GM23248 (cell line): ENCODE measurements around the gene SRC. TPM values are rescaled to one million over a fixed set of nuclear protein-coding genes. Genes with fewer than 3 reads are reported as not detected.

Source experiments
- DNase-seq: peaks from one replicate; pipeline ENCODE4 v3.0.0-alpha.2; 2015
- H2AFZ ChIP-seq: fragments of 200-600 bp; sonication (generic); 2 replicates; pipeline ENCODE4 v1.6.1; 2016; ENCODE audit warnings: antibody characterized with exemption
- H3F3A ChIP-seq: fragments of 200-600 bp; sonication (generic); 2 replicates; pipeline ENCODE4 v1.6.1; 2016; ENCODE audit warnings: mild to moderate bottlenecking, antibody characterized with exemption, mixed run types; ENCODE audit not compliant: insufficient read depth
- H3K27ac ChIP-seq: fragments of 200-600 bp; sonication (generic); 2 replicates; pipeline ENCODE4 v1.5.1; 2016; ENCODE audit warnings: mild to moderate bottlenecking
- H3K27me3 ChIP-seq: fragments of 200-600 bp; sonication (generic); replicated peaks from 2 replicates; pipeline ENCODE4 v1.6.1; 2016; ENCODE audit warnings: mild to moderate bottlenecking; ENCODE audit not compliant: insufficient read depth
- H3K36me3 ChIP-seq: fragments of 200-600 bp; sonication (generic); 2 replicates; pipeline ENCODE4 v1.6.1; 2016; ENCODE audit warnings: low read depth, mild to moderate bottlenecking
- H3K4me1 ChIP-seq: fragments of 200-600 bp; sonication (generic); 2 replicates; pipeline ENCODE4 v1.6.1; 2016; ENCODE audit warnings: mild to moderate bottlenecking; ENCODE audit not compliant: insufficient read depth
- H3K4me2 ChIP-seq: fragments of 200-600 bp; sonication (generic); one replicate; pipeline ENCODE4 v1.6.1; 2016; ENCODE audit warnings: mild to moderate bottlenecking; ENCODE audit not compliant: unreplicated experiment
- H3K4me3 ChIP-seq: fragments of 200-600 bp; sonication (generic); 2 replicates; pipeline ENCODE4 v1.5.1; 2016; ENCODE audit warnings: mild to moderate bottlenecking
- H3K79me2 ChIP-seq: fragments of 200-600 bp; sonication (generic); 2 replicates; pipeline ENCODE4 v1.6.1; 2016; ENCODE audit warnings: mild to moderate bottlenecking; ENCODE audit not compliant: insufficient read depth
- H3K9ac ChIP-seq: fragments of 200-600 bp; sonication (generic); 2 replicates; pipeline ENCODE4 v1.6.1; 2016; ENCODE audit warnings: mild to moderate bottlenecking
- H3K9me2 ChIP-seq: fragments of 200-600 bp; sonication (generic); 2 replicates; pipeline ENCODE4 v1.6.1; 2016; ENCODE audit warnings: mixed run types, mild to moderate bottlenecking, moderate library complexity; ENCODE audit not compliant: insufficient read depth
- H3K9me3 ChIP-seq: fragments of 200-600 bp; sonication (generic); one replicate; pipeline ENCODE4 v1.6.1; 2017; ENCODE audit warnings: low read depth
- H4K20me1 ChIP-seq: fragments of 200-600 bp; sonication (generic); 2 replicates; pipeline ENCODE4 v1.6.0; 2016; ENCODE audit not compliant: insufficient read depth
- EZH2 ChIP-seq: fragments of 200-600 bp; sonication (generic); IDR thresholded peaks from 2 replicates; pipeline ENCODE4 v1.6.1; 2018; ENCODE audit warnings: antibody characterized with exemption, mild to moderate bottlenecking; ENCODE audit not compliant: insufficient read depth, poor library complexity, severe bottlenecking
- EZH2phosphoT487 ChIP-seq: fragments of 200-600 bp; sonication (generic); IDR thresholded peaks from 2 replicates; pipeline ENCODE4 v1.6.1; 2018; ENCODE audit warnings: antibody characterized with exemption, moderate library complexity, mild to moderate bottlenecking, low read depth; ENCODE audit not compliant: insufficient read depth
- WGBS, 2 experiments: methylation state at CpG; one replicate each; pipeline ENCODE4 v1.1.6; 2015 to 2017; ENCODE audit warnings: low lambda C conversion rate in 2 of 2, low coverage in 1 of 2; ENCODE audit errors: missing lambda C conversion rate in 2 of 2; 5-methylcytosine and 5-hydroxymethylcytosine counted together
- in situ Hi-C: fragments of 300-500 bp; cut with MboI; formaldehyde crosslinking; loops from 2 replicates; pipeline ENCODE4 v1.15.0; 2020
- polyA plus RNA-seq: library from polyadenylated mRNA; unstranded; fragments of >200 nt; fragmentation: Nextera tagmentation; extraction: Ambion mirVana; gene quantifications from 2 replicates; pipeline ENCODE4 v1.2.1, GENCODE V29; 2016
- total RNA-seq: library from RNA; depleted of rRNA; stranded (reverse); fragments of >200 nt; shearing (Covaris generic); gene quantifications from 2 replicates; pipeline ENCODE4 v1.2.3, GENCODE V29; 2014

Gene SRC
- total and polyA plus RNA-seq, 2 experiments from 2014 or later, result 17.0 to 28.6 TPM

GRCh38 chr20:37447688-37448087 is 101.7 kb downstream of the SRC start:
- 51 to 54% methylated on average over 3 of the region's 3 CpGs for WGBS, 2 experiments
- in situ Hi-C loops, result no loop called here
- TF ChIP-seq EZH2phosphoT487, result no peak
- TF ChIP-seq EZH2, result no peak

GRCh38 chr20:37449276-37449675 is 103.3 kb downstream of the SRC start:
- Histone ChIP-seq H3K4me3 (no peak overlapping the region), H3F3A (no peaks in the 10 kb centered on the region), H3K9ac (no peak overlapping the region), H3K79me2 (no peaks in the 10 kb centered on the region), H4K20me1 (no peaks in the 10 kb centered on the region), H3K27ac (no peak overlapping the region), H3K27me3 (no peaks in the 10 kb centered on the region), H2AFZ (no peak overlapping the region), H3K4me2 (no peak overlapping the region), H3K9me3 (no peaks in the 10 kb centered on the region), H3K9me2 (no peaks in the 10 kb centered on the region), H3K4me1 (no peaks in the 10 kb centered on the region), H3K36me3 (no peaks in the 10 kb centered on the region)
- TF ChIP-seq EZH2 (no peak), EZH2phosphoT487 (no peak)
- 60 to 62% methylated on average over 11 to 12 of the region's 12 CpGs for WGBS, 2 experiments
- no peak for DNase-seq
- in situ Hi-C loops, result no loop called here

More at GRCh38 chr20:37447688-37448087, 101.7 kb downstream of the SRC start:
- H3K9me2 ChIP-seq, result no peaks in the 10 kb centered on the region
- no peak overlapping the region for H3K4me2 ChIP-seq
- H3K36me3 ChIP-seq, result no peaks in the 10 kb centered on the region
- no peaks in the 10 kb centered on the region for H3F3A ChIP-seq
- H3K27ac ChIP-seq, result no peak overlapping the region
- H3K27me3 ChIP-seq, result no peaks in the 10 kb centered on the region
- no peak overlapping the region for H2AFZ ChIP-seq
- no peak for DNase-seq
- H3K9ac ChIP-seq, result no peak overlapping the region
- no peaks in the 10 kb centered on the region for H3K9me3 ChIP-seq
- no peaks in the 10 kb centered on the region for H3K79me2 ChIP-seq
- H3K4me1 ChIP-seq, result no peaks in the 10 kb centered on the region
- H3K4me3 ChIP-seq, result no peak overlapping the region
- no peaks in the 10 kb centered on the region for H4K20me1 ChIP-seq

DNA sequence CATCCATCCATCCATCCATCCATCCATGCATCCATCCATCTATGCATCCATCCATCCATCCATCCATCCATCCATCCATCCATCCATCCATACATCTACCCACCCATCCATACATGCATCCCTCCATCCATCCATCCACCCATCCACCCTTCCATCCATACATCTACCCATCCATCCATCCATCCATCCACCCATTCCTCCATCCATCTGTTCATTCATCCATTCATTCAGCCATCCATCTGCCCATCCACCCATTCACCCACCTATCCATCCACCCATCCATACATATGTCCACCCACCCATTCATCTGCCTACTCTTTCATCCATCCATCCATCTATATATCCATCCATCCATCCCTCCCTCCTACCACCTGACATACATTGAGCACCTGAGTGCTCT is 104.4 kb downstream of the SRC start:
- Histone ChIP-seq H3K27ac (no peak overlapping the region), H2AFZ (no peak overlapping the region), H3K36me3 (no peaks in the 10 kb centered on the region), H3K79me2 (no peaks in the 10 kb centered on the region), H3K9ac (no peak overlapping the region), H4K20me1 (no peaks in the 10 kb centered on the region), H3K9me2 (no peaks in the 10 kb centered on the region), H3K4me3 (no peak overlapping the region), H3K4me2 (no peak overlapping the region), H3K27me3 (no peaks in the 10 kb centered on the region), H3K4me1 (no peaks in the 10 kb centered on the region), H3F3A (no peaks in the 10 kb centered on the region), H3K9me3 (no peaks in the 10 kb centered on the region)
- TF ChIP-seq EZH2 (no peak), EZH2phosphoT487 (no peak)
- in situ Hi-C loops, result no loop called here
- no peak for DNase-seq

- H3K27ac ChIP-seq, result no peak overlapping the region
- no peaks in the 10 kb centered on the region for H3K36me3 ChIP-seq
These were observed 105.7 kb downstream of the SRC start for GRCh38 chr20:37451616-37452015.

DNA sequence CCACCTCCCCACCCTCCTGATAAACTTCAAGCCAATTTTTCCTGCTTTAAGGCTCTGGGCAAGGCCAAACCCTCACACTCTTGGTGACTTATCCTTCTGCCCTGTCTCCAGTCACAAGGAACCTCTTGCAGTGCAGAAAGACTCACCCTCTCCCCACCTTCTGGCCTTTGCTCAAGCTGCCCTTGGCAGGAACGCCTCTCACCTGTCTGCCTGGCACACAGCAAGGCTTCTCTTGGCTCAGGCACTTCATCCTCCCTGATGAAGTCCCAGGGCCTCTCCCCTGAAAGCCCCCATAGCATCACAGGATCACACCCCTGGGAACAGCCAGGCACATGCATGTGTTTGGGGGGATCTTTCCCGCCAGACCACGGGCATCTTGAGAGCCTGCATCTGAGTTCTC is 106.3 kb downstream of the SRC start:
- no peak overlapping the region for H2AFZ ChIP-seq
- WGBS, 2 experiments, result 14 to 23% methylated on average over 3 of the region's 3 CpGs
- H3K4me3 ChIP-seq, result no peak overlapping the region
- DNase-seq, result no peak
- no peaks in the 10 kb centered on the region for H3K36me3 ChIP-seq
- H3K79me2 ChIP-seq, result no peaks in the 10 kb centered on the region
- no peaks in the 10 kb centered on the region for H4K20me1 ChIP-seq
- in situ Hi-C loops, result no loop called here
- H3K9me2 ChIP-seq, result no peaks in the 10 kb centered on the region
- no peaks in the 10 kb centered on the region for H3F3A ChIP-seq
- H3K4me1 ChIP-seq, result no peaks in the 10 kb centered on the region
- no peaks in the 10 kb centered on the region for H3K9me3 ChIP-seq
- TF ChIP-seq EZH2 (no peak), EZH2phosphoT487 (no peak)
- H3K27me3 ChIP-seq, result no peaks in the 10 kb centered on the region
- no peak overlapping the region for H3K27ac ChIP-seq
- H3K4me2 ChIP-seq, result no peak overlapping the region
- H3K9ac ChIP-seq, result no peak overlapping the region

More at GRCh38 chr20:37451616-37452015, 105.7 kb downstream of the SRC start:
- Histone ChIP-seq H3K4me3 (no peak overlapping the region), H2AFZ (no peak overlapping the region), H3K79me2 (no peaks in the 10 kb centered on the region), H3K4me1 (no peaks in the 10 kb centered on the region), H3K9ac (no peak overlapping the region), H3F3A (no peaks in the 10 kb centered on the region), H3K27me3 (no peaks in the 10 kb centered on the region), H3K9me2 (no peaks in the 10 kb centered on the region), H4K20me1 (no peaks in the 10 kb centered on the region), H3K4me2 (no peak overlapping the region), H3K9me3 (no peaks in the 10 kb centered on the region)
- 64 to 70% methylated on average over 2 of the region's 2 CpGs for WGBS, 2 experiments
- no peak for DNase-seq
- TF ChIP-seq EZH2 (no peak), EZH2phosphoT487 (no peak)
- in situ Hi-C loops, result no loop called here
